UCSD-AML1 (cell line): ENCODE measurements around the gene ADARB1.

Experiments used
- DNase-seq: peaks from one replicate; lab custom pipeline; 2025; ENCODE audit not compliant: unreplicated experiment; lab: John Stamatoyannopoulos, UW

The ADARB1 gene

GRCh38 chr21:45039317-45040156 is 34.8 kb upstream of the ADARB1 start:
- DNase-seq, result no peak

GRCh38 chr21:45040157-45040711 is 34.1 kb upstream of the ADARB1 start:
- DNase-seq, result no peak

- no peak for DNase-seq
Observed at GRCh38 chr21:45040739-45041138, 33.6 kb upstream of the ADARB1 start.

DNA sequence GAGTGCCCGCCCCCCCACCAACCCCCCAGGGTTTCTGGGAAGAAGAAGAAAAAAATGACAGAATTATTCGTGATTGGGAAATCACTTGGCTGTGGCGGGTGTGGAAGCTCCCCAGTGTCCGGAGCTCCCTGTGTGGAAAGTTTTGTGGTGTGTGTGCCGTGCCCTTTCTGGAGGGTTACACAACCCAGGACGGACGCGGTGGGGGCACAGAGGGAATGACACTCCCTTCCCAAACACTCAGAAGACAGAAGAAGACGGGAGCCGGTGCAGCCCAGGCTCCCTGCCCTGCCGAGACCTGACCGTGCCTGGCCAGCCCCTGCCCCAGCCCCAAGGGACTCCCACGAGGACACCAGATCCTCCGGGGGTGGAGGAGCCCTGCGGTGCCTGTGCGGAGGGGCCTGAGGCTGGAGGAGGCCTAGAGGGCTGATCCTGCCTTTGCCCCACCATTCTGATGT is 33.0 kb upstream of the ADARB1 start:
- no peak for DNase-seq

- DNase-seq, result no peak
Observed at GRCh38 chr21:45041984-45042663, 32.3 kb upstream of the ADARB1 start.

- no peak for DNase-seq
Observed at GRCh38 chr21:45042664-45043161, 31.7 kb upstream of the ADARB1 start.

- DNase-seq, result no peak
Observed at GRCh38 chr21:45043541-45044020, 30.8 kb upstream of the ADARB1 start.

- DNase-seq, result no peak
Observed at GRCh38 chr21:45045481-45045880, 28.9 kb upstream of the ADARB1 start.

GRCh38 chr21:45047257-45047656 is 27.1 kb upstream of the ADARB1 start:
- DNase-seq, result no peak

DNA sequence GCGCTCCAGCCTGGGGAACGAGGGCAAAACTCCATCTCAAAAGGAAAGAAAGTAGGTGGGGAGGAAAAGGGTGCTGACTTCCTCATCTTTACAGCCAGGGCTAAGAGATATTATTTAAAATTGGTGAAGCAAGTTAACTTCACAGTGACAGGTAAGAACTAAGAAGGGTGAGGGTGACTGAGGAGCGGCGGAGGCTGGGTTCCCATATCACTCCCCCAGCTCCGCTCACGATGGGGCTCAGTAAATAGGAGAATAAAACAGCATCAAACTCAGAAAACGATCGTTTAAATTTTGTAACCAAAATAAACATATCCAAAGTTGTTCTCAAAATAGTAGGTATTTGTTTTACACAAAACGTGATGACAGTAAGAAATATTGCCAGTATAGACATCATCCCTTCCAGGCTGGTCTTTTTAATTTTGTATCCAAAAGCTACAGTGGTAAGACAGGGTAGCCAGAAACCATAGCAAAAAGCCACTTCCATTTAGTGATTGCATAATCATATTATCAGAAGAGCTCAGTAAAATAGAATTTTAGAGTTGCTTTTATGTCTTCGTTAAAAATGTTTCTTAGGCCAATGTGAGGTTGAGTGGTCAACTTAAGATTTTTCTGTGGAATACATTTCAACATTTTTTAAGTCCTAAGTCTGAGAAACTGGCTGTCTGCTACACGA is 26.2 kb upstream of the ADARB1 start:
- no peak for DNase-seq

DNA sequence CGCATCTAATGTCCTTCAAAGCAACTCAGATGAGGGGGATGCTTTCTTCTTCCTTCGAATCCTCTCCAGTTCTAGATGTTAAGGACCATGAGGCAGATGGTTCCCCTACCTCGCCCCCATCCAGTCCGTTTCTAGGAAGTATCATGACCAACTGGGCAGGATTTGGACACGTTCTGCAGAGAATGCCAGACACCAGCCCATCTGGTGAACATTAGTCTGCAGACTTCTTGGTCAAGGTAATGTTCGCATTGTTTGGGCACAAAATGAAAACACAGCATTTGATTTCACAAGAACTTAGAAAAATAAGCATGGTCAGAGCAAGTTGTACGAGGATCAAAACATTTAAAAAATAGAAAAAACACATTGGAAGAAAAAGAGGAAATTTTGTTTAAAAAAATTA is 25.4 kb upstream of the ADARB1 start:
- DNase-seq, result no peak

- no peak for DNase-seq
Observed at GRCh38 chr21:45049714-45050344, 24.6 kb upstream of the ADARB1 start.

DNA sequence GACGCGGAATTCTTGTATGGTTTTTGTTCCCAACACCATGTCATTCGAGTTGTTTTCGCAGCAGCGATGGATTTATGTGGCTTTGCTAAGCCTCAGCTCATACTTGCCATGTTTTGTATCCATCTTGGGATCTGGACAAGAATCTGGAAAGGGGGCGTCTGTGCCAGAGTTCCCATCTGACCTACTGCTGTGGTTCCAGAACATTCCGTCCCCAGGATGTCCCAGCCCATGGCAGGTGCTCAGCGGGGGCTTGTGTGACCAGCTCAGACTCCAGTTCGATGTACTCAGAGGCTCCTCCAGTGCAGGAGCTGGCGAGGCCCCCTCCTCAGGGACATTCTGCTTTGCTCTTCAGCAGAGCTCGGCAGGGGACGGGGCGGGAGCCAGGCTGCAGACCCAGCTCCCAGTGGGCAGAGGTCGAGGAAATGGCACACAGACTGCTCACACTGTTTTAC is 24.0 kb upstream of the ADARB1 start:
- no peak for DNase-seq

GRCh38 chr21:45050797-45051489 is 23.4 kb upstream of the ADARB1 start:
- no peak for DNase-seq

DNA sequence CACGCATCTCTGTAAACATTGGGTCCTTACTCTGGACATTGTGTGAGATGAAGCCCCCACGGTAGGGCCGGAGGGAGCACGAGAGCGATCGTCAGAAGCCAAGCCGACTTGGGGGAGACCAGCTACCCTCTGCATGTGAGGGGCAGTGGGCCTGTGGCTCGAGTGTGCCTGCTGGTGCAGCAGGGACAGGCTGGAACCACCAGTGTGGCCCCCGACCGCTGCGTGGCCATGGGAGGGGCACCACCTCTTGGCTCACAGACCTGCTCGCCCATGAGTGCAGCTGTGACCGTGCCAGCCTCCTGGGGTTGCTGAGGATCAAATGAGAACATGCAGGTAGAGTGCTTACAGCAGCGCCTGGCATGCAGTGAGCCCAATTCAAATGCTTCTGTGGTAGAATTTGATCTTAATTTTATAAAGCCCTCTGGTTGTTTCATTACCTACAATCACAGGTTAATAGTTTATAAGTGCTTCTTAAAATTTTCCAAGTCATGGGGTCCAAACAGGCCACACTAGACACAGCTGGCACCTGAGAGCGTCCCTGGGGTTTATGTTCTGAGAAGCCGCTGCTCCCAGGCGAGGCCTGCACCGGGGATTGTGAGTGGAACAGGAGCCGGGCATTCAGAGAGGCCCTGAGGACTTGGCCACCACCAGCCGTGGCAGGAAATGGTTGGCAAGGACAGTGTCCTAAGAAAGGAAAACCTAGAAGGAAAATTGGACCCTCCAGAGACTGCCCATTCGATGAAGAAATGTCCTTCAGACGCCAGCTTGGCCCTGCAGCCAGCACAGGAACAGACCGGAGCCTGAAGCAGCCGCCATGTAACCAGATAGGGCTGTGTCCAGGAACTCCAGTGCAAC is 22.6 kb upstream of the ADARB1 start:
- DNase-seq, result no peak

- DNase-seq, result no peak
Observed at GRCh38 chr21:45052960-45053359, 21.4 kb upstream of the ADARB1 start.

GRCh38 chr21:45053561-45054226 is 20.7 kb upstream of the ADARB1 start:
- DNase-seq, result no peak

GRCh38 chr21:45054227-45054926 is 20.0 kb upstream of the ADARB1 start:
- DNase-seq, result no peak
